Fibroblast of skin of back (primary cell): ENCODE measurements around the gene MXRA8.

Experiments used
- DNase-seq: peaks from one replicate; pipeline ENCODE4 v3.0.0-alpha.2; 2013

Gene MXRA8

DNA sequence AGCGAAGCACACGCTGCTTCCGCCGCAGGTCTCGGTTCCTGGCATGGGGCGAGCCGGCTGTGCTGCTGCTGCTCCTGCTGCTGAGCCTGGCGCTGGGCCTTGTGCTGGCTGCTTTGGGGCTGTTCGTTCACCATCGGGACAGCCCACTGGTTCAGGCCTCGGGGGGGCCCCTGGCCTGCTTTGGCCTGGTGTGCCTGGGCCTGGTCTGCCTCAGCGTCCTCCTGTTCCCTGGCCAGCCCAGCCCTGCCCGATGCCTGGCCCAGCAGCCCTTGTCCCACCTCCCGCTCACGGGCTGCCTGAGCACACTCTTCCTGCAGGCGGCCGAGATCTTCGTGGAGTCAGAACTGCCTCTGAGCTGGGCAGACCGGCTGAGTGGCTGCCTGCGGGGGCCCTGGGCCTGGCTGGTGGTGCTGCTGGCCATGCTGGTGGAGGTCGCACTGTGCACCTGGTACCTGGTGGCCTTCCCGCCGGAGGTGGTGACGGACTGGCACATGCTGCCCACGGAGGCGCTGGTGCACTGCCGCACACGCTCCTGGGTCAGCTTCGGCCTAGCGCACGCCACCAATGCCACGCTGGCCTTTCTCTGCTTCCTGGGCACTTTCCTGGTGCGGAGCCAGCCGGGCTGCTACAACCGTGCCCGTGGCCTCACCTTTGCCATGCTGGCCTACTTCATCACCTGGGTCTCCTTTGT, 24.7 kb downstream of the MXRA8 start:
- DNase-seq = no peak

DNA sequence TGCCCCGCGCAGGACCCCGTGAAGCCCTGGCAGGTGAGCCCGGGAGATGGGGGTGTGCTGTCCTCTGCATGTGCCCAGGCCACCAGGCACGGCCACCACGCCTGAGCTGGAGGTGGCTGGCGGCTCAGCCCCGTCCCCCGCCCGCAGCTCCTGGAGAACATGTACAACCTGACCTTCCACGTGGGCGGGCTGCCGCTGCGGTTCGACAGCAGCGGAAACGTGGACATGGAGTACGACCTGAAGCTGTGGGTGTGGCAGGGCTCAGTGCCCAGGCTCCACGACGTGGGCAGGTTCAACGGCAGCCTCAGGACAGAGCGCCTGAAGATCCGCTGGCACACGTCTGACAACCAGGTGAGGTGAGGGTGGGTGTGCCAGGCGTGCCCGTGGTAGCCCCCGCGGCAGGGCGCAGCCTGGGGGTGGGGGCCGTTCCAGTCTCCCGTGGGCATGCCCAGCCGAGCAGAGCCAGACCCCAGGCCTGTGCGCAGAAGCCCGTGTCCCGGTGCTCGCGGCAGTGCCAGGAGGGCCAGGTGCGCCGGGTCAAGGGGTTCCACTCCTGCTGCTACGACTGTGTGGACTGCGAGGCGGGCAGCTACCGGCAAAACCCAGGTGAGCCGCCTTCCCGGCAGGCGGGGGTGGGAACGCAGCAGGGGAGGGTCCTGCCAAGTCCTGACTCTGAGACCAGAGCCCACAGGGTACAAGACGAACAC, 25.4 kb downstream of the MXRA8 start:
- DNase-seq = no peak

DNA sequence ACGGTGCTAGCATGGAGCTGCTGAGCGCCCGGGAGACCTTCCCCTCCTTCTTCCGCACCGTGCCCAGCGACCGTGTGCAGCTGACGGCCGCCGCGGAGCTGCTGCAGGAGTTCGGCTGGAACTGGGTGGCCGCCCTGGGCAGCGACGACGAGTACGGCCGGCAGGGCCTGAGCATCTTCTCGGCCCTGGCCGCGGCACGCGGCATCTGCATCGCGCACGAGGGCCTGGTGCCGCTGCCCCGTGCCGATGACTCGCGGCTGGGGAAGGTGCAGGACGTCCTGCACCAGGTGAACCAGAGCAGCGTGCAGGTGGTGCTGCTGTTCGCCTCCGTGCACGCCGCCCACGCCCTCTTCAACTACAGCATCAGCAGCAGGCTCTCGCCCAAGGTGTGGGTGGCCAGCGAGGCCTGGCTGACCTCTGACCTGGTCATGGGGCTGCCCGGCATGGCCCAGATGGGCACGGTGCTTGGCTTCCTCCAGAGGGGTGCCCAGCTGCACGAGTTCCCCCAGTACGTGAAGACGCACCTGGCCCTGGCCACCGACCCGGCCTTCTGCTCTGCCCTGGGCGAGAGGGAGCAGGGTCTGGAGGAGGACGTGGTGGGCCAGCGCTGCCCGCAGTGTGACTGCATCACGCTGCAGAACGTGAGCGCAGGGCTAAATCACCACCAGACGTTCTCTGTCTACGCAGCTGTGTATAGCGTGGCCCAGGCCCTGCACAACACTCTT, 26.2 kb downstream of the MXRA8 start:
- DNase-seq = no peak

DNA sequence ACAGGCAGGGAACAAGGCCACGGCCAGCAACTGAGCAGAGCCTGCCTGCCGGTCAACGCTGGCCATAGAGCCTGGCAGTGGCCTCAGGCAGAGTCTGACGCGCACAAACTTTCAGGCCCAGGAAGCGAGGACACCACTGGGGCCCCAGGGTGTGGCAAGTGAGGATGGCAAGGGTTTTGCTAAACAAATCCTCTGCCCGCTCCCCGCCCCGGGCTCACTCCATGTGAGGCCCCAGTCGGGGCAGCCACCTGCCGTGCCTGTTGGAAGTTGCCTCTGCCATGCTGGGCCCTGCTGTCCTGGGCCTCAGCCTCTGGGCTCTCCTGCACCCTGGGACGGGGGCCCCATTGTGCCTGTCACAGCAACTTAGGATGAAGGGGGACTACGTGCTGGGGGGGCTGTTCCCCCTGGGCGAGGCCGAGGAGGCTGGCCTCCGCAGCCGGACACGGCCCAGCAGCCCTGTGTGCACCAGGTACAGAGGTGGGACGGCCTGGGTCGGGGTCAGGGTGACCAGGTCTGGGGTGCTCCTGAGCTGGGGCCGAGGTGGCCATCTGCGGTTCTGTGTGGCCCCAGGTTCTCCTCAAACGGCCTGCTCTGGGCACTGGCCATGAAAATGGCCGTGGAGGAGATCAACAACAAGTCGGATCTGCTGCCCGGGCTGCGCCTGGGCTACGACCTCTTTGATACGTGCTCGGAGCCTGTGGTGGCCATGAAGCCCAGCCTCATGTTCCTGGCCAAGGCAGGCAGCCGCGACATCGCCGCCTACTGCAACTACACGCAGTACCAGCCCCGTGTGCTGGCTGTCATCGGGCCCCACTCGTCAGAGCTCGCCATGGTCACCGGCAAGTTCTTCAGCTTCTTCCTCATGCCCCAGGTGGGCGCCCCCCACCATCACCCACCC, 27.0 kb downstream of the MXRA8 start, which contains the start of gene TAS1R3:
TSS of gene TAS1R3 (plus strand) at position 213 of the 898 bp plus-strand sequence. CDS start at position 279, 66 bp downstream.
- DNase-seq = no peak

DNA sequence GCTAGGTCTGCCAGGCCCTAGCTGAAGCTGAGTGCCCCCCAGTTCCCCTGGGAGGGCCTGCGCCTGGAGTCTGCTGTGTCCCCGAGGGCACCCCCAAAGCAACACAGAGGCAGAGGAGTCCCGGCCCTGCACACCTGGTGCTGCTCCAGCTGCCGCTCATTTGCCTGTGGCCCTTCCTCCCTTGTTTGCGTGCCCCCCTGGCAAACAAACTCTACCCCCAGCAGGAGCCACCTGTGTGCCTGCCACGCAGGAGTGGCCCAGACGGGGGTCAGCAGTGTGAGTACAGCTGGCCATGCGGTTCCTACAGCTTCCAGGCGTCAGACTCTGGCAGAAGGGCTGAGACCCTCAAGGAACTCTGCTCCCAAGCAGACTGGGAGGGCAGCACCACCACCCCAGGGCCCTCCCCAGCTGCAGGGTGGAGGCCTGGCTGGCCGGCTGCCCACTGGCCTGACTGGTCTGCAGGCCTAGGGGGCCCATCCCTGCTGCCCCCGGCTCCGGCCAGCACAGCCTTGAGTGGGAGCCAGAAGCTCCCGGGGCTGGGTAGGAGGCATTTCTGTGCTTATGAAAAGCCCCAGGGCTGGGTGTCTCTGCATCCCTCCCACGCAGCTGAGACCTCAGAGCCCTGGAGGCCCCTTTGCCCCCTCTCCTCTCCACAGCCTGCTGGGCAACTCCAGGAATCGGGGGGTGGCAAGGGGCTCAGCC, 27.8 kb downstream of the MXRA8 start:
- no peak for DNase-seq

DNA sequence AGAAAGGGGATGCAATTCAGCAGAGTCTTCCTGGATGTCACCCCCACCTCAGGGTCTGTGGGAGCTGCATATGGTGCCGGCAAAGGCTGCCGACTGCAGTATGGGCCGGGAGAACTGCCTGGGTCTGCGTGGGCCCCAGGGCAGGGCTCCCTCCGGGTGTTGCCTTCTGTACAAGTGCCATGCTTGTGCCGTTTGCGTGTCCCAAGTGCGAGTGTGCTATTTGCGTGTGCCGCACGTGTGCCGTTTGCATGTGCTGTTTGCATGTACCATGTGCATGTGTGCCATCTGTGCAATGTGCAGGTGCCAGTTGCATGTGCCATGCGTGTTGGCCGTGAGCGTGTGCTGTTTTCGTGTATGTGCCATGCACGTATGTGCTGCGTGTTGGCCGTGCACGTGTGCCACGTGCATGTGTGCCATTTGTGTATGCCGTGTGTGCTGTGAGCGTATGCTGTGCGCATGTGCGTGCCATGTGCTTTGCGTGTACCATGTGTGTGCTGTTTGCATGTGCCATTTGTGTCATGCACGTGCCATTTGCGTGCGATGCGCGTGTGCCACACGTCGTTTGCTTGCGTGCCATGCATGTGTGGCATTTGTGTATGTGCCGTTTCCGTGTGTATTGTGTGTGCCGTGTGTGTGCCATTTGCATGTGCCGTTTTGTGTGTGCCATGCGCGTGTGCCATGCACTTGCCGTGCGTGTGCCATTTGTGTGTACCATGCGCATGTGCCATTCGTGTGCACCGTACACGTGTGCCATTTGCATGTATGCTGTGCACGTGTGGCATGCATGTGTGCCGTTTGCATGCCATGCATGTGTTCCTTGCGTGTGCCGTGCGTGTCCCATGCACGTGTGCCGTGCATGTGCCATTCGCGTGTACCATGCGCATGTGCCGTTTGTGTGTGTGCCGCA, 28.8 kb downstream of the MXRA8 start:
- DNase-seq = no peak

DNA sequence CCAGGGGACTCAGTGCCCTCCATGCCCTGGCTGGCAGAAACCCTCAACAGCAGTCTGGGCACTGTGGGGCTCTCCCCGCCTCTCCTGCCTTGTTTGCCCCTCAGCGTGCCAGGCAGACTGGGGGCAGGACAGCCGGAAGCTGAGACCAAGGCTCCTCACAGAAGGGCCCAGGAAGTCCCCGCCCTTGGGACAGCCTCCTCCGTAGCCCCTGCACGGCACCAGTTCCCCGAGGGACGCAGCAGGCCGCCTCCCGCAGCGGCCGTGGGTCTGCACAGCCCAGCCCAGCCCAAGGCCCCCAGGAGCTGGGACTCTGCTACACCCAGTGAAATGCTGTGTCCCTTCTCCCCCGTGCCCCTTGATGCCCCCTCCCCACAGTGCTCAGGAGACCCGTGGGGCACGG, 30.1 kb downstream of the MXRA8 start:
- DNase-seq = no peak

DNA sequence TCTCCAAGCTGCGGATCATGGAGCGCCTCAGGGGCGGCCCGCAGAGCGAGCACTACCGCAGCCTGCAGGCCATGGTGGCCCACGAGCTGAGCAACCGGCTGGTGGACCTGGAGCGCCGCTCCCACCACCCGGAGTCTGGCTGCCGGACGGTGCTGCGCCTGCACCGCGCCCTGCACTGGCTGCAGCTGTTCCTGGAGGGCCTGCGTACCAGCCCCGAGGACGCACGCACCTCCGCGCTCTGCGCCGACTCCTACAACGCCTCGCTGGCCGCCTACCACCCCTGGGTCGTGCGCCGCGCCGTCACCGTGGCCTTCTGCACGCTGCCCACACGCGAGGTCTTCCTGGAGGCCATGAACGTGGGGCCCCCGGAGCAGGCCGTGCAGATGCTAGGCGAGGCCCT, 31.1 kb downstream of the MXRA8 start:
- no peak for DNase-seq

DNA sequence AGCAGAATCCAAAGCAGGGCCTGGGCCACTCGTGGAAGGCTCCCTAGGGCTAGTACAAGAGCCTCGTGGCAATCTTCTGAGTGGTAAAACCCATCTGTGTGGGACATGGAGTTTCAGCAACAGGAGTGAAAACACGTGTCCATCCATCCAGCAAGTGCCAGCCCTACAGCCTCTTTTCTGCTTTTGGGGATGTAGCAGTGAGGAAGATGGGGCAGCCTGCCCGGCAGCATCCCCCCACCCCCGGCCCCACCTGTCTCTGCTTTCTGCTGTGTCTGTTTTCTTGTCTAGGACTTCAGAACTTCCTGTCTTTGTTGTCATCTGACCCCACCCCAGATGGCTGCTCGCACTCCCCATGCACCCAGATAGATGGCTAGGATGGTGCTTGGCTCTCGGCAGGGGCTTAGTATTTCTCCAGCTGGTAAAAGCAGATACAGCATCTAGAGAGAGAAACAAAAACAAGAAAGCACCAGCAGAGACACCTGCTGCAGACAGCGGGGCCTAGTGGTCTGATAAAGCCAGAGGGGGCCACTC, 32.2 kb downstream of the MXRA8 start:
- DNase-seq = no peak

DNA sequence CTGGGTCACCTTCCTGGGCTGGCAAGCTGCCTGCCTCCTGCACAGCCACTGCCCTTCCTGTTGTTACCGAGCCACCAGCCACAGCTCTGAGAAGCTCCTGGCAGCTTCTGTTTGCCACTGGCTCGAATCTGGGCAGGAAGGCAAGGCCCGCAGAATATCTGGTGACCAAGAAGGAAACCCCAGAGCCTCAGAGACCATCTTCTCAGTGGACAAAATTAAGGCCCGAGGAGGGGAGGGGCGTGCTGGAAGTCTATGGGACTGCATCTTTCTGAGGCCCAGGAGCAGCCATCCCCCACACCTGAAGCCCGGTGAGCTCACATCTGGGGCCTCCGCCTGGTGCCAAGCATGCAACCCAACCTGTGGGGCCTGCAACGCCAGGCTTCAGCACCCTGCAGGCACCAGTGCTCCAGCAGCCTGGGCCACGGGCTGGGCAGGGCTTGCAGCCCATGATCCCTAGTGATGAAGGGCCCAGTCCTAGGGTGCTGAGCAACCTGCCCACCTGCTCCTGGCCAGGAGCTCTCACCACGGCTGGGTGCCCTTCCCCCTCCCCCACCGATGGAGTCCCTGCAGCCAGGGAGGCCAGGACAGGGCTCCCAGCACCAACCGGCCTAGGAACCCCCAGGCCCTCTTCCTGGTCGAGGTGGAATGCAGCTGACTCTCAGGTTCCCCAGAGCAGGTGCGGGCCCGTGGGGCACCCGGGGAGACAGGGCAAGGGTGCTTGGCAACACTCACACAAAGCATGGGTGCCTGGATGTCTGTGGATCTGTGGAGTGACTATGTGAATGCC, 32.9 kb downstream of the MXRA8 start:
- no peak for DNase-seq

DNA sequence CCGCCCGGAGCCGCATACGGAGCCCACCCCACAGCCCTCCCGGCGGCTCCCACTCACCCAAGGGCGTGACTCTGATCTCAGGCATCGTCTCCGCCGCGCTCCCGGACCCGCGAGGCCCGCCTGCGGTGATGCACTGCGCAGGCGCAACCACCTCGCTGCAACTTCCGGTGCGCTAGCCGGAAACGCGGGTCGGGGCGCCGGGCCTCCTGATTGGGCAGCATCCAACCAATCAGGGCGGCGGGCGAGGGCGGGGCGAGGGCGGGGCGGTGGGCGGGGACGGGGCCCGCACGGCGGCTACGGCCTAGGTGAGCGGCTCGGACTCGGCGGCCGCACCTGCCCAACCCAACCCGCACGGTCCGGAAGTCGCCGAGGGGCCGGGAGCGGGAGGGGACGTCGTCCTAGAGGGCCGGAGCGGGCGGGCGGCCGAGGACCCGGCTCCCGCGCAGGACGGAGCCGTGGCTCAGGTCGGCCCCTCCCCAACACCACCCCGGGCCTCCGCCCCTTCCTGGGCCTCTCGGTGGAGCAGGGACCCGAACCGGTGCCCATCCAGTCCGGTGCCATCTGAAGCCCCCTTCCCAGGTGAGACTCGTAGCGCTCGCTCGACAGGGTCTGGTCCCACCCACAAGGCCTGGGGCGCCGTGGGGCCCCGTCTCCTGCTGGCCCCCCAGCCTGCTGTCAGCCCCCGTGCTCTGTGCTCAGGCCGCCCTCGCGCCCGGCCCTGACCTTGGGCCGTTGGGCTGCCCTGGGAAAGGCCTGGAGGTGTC, 33.6 kb downstream of the MXRA8 start, which contains the start of the genes CPTP and INTS11:
TSS of gene CPTP (plus strand) at position 279 of the 764 bp plus-strand sequence. CDS start 2,109 bp downstream, outside the sequence.
TSS of gene INTS11 (minus strand) at position 137 of the 764 bp plus-strand sequence. CDS start at position 85, 52 bp downstream.
- DNase-seq = peak; percentile 88

DNA sequence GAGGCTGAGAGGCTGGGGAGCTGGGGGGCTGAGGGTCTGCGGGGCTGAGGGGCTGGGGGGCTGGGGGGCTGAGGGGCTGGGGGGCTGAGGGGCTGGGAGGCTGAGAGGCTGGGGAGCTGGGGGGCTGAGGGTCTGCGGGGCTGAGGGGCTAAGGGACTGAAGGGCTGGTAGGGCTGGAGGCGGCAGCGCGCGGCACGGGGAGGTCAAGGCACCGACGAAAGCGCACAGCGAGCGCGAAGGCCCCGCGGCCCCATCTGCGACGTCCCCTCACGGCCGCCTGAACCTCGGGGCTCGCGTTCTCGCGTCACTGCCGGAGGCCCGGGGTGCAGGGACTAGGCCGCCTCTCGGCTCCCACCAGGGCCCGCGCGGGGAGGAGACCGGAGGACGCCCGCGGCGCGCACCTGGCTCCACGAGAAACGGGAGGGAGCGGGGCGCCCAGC, 34.3 kb downstream of the MXRA8 start:
- DNase-seq = no peak

DNA sequence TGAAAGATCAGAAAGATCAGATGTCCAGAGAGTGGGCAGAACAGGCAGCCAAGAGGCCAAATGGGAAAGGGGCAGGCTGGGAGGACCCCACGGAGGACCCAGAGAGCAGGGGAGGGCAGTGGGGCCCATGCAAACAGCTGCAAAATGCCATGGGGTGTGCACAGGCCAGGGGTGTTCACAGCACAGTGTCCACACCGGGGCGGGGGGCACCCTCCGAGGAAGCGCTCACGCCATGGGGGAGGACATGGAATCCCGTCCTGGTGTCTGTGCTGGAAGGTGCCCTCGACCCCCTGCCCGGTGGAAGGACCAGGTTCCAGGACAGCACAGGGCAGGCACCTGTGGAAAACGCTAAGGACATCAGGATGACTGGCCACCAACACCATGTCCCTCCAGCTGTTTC, 35.4 kb downstream of the MXRA8 start:
- DNase-seq = no peak

DNA sequence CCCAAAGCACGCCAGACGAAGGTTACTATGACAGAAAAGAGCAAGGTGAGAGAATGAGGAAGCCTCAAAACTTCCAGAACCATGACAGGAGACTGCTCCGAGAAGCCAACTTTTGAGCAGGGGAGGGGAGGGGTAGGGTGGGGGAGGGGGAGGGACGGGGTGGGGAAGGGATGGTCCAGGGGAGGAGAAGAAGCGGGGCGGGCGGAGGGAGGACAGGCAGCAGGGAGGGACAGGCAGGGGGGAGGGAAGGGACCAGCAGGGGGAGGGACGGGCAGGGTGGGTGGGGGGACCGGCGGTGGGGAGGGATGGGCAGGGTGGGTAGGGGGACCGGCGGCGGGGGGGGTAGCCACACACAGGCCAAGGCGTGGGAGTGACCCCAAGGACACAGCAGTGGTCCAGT, 35.9 kb downstream of the MXRA8 start:
- DNase-seq = no peak

DNA sequence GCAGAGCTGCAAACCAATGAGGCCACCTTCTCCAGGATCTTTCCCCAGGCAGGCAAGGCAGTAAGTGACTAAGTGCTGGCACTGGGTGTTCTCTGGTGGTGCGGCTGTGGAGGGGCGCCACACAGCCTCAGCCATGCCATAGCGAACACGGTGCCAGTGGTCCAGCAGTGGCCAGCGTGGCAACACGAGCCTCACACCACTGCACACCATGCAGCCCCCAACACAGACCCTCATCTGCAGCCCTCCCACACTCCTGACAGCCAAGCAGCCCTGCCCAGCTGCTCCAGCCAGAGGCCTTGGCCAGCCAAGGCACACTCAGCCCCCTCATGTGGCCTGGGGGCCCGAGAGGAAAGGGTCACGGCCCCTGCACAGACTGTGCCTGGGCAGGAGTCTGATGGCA, 36.9 kb downstream of the MXRA8 start:
- DNase-seq = no peak

DNA sequence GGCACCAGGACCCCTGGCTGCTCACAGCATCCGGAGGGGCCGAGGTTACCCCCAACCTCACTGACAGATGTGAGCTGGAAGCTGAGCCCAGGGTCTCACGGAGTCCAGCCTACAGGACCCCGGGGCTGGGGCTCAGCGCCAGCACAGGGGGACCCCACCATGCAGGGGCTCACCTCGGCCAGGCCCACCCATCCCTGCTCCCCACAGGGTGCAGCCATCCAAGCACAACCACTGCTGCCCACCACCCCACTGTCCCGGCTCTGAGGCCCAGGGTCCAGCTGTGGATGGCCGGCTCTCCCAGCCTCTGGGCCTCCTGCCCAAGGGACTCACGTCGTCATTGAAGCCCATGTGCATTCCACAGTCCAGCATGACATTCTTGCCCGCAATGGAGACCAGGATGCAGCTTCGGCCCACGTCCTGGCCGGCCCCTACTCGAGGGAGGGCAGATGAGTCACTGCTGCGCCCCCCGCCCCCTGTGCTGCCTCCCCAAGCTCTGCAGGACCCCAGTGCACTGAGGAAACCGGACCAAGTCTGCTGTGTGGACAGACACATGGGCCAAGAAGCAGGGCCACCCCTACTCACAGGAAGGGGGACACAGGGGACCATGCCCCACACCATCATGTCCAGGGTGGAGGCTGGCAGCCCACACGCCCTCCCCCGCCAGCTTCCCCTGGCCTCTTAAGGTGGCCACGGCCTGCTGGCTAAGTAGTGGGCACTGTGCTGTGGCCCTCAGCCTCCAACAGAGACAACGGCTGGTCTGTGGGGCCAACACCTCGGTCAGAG, 37.5 kb downstream of the MXRA8 start:
- DNase-seq = no peak

DNA sequence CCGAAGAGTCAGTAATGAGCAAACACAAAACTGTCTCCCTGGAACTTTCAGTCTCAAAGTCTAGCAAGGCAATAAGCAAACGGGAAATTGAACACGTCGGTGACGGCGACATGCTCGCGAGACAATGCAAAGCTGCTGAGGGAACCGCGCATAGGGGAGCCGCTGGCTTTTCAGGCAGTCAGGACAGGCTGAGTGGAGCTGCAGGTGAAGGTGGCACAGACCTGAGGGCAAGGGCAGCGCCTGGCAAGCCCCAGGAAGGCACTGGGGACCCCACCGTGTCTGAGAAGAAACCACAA, 38.8 kb downstream of the MXRA8 start:
- DNase-seq = no peak
